HEK293 (cell line): ENCODE measurements around the gene C14orf119.

Source experiments
- CTCF ChIA-PET: fragments of 350-600 bp; formaldehyde crosslinking; extraction: SDS; loops from one replicate; lab custom pipeline; 2021; ENCODE audit warnings: antibody characterized with exemption; lab: Yijun Ruan, JAX
- POLR2A ChIA-PET: fragments of 300-600 bp; formaldehyde crosslinking; extraction: SDS; loops from one replicate; lab custom pipeline; 2020; ENCODE audit warnings: antibody characterized with exemption, inconsistent platforms; lab: Yijun Ruan, JAX
- H3K27ac ChIP-seq: fragments of 200-500 bp; sonication (Bioruptor generic); 2 replicates; pipeline ENCODE4 v1.5.1; 2014; ENCODE audit warnings: low read depth, low read length, control low read depth, inconsistent platforms; ENCODE audit errors: extremely low read depth
- H3K36me3 ChIP-seq, 2 experiments: fragments of 200-500 bp in 1 of 2; sonication (Bioruptor generic) in 1 of 2; 1 replicate in 1 of 2; 2 replicates in 1 of 2; pipeline ENCODE4 v1.5.1; 2014 to 2017; ENCODE audit warnings: inconsistent platforms in 2 of 2, low read length in 2 of 2; ENCODE audit not compliant: control insufficient read depth in 2 of 2, insufficient read depth in 1 of 2
- H3K4me1 ChIP-seq: fragments of 200-500 bp; sonication (Bioruptor generic); 2 replicates; pipeline ENCODE4 v1.5.1; 2014; ENCODE audit warnings: mild to moderate bottlenecking, low read length, inconsistent platforms; ENCODE audit not compliant: control insufficient read depth, insufficient read depth
- H3K4me3 ChIP-seq: 2 replicates; pipeline ENCODE4 v1.5.1; 2011; ENCODE audit warnings: low read depth, mild to moderate bottlenecking, control low read depth, low read length, moderate library complexity
- H3K9me3 ChIP-seq: fragments of 200-500 bp; sonication (Bioruptor generic); 2 replicates; pipeline ENCODE4 v1.5.1; 2014; ENCODE audit warnings: low read depth, low read length, inconsistent platforms; ENCODE audit not compliant: control insufficient read depth, insufficient read depth
- BCL11B ChIP-seq: fragments of 450-650 bp; formaldehyde crosslinking; IDR thresholded peaks from 2 replicates; pipeline ENCODE4 v1.5.1; 2016; ENCODE audit warnings: low read depth, missing biosample characterization, missing genetic modification characterization
- KLF8 ChIP-seq: fragments of 450-650 bp; formaldehyde crosslinking; IDR thresholded peaks from 2 replicates; pipeline ENCODE4 v1.5.1; 2016; ENCODE audit warnings: missing biosample characterization, missing genetic modification characterization
- PATZ1 ChIP-seq: fragments of 450-650 bp; formaldehyde crosslinking; IDR thresholded peaks from 2 replicates; pipeline ENCODE4 v1.5.1; 2016; ENCODE audit warnings: missing biosample characterization, missing genetic modification characterization
- PRDM4 ChIP-seq: fragments of 450-650 bp; formaldehyde crosslinking; IDR thresholded peaks from 2 replicates; pipeline ENCODE4 v1.5.1; 2017; ENCODE audit warnings: missing biosample characterization, missing genetic modification characterization
- SALL2 ChIP-seq: fragments of 450-650 bp; formaldehyde crosslinking; IDR thresholded peaks from 2 replicates; pipeline ENCODE4 v1.5.0; 2017; ENCODE audit warnings: missing biosample characterization, mild to moderate bottlenecking, missing genetic modification characterization, borderline replicate concordance
- TRIM28 ChIP-seq: IDR thresholded peaks from 2 replicates; pipeline ENCODE4 v1.6.1; 2011; ENCODE audit warnings: low read length, control low read depth, borderline replicate concordance
- ZNF132 ChIP-seq: fragments of 450-650 bp; formaldehyde crosslinking; IDR thresholded peaks from 2 replicates; pipeline ENCODE4 v1.5.1; 2017; ENCODE audit warnings: missing biosample characterization, missing genetic modification characterization, borderline replicate concordance
- ZNF155 ChIP-seq: fragments of 450-650 bp; formaldehyde crosslinking; IDR thresholded peaks from 2 replicates; pipeline ENCODE4 v1.5.1; 2016; ENCODE audit warnings: missing biosample characterization, missing genetic modification characterization
- ZNF2 ChIP-seq: fragments of 450-650 bp; formaldehyde crosslinking; IDR thresholded peaks from 2 replicates; pipeline ENCODE4 v1.5.1; 2016; ENCODE audit warnings: missing biosample characterization, missing genetic modification characterization
- ZNF248 ChIP-seq: fragments of 450-650 bp; formaldehyde crosslinking; IDR thresholded peaks from 2 replicates; pipeline ENCODE4 v1.5.1; 2017; ENCODE audit warnings: missing biosample characterization, missing genetic modification characterization
- ZNF274 ChIP-seq, 2 experiments: fragments of 200-500 bp in 1 of 2; fragments of 450-650 bp in 1 of 2; sonication (Bioruptor generic) in 1 of 2; formaldehyde crosslinking in 1 of 2; IDR thresholded peaks; 2 replicates each; pipeline versions ENCODE4 v1.5.1 to v1.6.1; 2014 to 2016; ENCODE audit warnings: borderline replicate concordance in 1 of 2, inconsistent platforms in 1 of 2, low read length in 1 of 2, missing biosample characterization in 1 of 2, missing genetic modification characterization in 1 of 2
- ZNF280C ChIP-seq: fragments of 450-650 bp; formaldehyde crosslinking; IDR thresholded peaks from 2 replicates; pipeline ENCODE4 v1.5.1; 2016; ENCODE audit warnings: missing biosample characterization, missing genetic modification characterization
- ZNF292 ChIP-seq: fragments of 450-650 bp; formaldehyde crosslinking; IDR thresholded peaks from 2 replicates; pipeline ENCODE4 v1.5.1; 2016; ENCODE audit warnings: low read depth, missing biosample characterization, missing genetic modification characterization, borderline replicate concordance
- ZNF324 ChIP-seq: fragments of 450-650 bp; formaldehyde crosslinking; IDR thresholded peaks from 2 replicates; pipeline ENCODE4 v1.5.1; 2016; ENCODE audit warnings: missing biosample characterization, missing genetic modification characterization
- ZNF398 ChIP-seq: fragments of 450-650 bp; formaldehyde crosslinking; IDR thresholded peaks from 2 replicates; pipeline ENCODE4 v1.5.1; 2017; ENCODE audit warnings: missing biosample characterization, missing genetic modification characterization
- ZNF449 ChIP-seq: fragments of 450-650 bp; formaldehyde crosslinking; IDR thresholded peaks from 2 replicates; pipeline ENCODE4 v1.5.1; 2017; ENCODE audit warnings: missing biosample characterization, mild to moderate bottlenecking, missing genetic modification characterization, moderate library complexity
- ZNF544 ChIP-seq: fragments of 450-650 bp; formaldehyde crosslinking; IDR thresholded peaks from 2 replicates; pipeline ENCODE4 v1.5.0; 2017; ENCODE audit warnings: missing biosample characterization, missing genetic modification characterization
- ZNF558 ChIP-seq: fragments of 450-650 bp; formaldehyde crosslinking; IDR thresholded peaks from 2 replicates; pipeline ENCODE4 v1.5.1; 2016; ENCODE audit warnings: missing biosample characterization, missing genetic modification characterization
- ZNF596 ChIP-seq: fragments of 450-650 bp; IDR thresholded peaks from 2 replicates; pipeline ENCODE4 v1.5.0; 2018; ENCODE audit warnings: missing biosample characterization, mild to moderate bottlenecking, missing genetic modification characterization, moderate library complexity
- ZNF677 ChIP-seq: fragments of 450-650 bp; IDR thresholded peaks from 2 replicates; pipeline ENCODE4 v1.5.0; 2018; ENCODE audit warnings: missing biosample characterization, mild to moderate bottlenecking, missing genetic modification characterization, moderate library complexity
- ZNF76 ChIP-seq: fragments of 450-650 bp; formaldehyde crosslinking; IDR thresholded peaks from 2 replicates; pipeline ENCODE4; 2016; ENCODE audit warnings: low read depth, missing biosample characterization, missing genetic modification characterization, borderline replicate concordance
- ZNF792 ChIP-seq: fragments of 450-650 bp; formaldehyde crosslinking; IDR thresholded peaks from 2 replicates; pipeline ENCODE4 v1.5.1; 2016; ENCODE audit warnings: missing biosample characterization, missing genetic modification characterization
- ZSCAN16 ChIP-seq: fragments of 450-650 bp; formaldehyde crosslinking; IDR thresholded peaks from 2 replicates; pipeline ENCODE4 v1.5.1; 2016; ENCODE audit warnings: missing biosample characterization, missing genetic modification characterization
- ZXDB ChIP-seq: fragments of 450-650 bp; formaldehyde crosslinking; IDR thresholded peaks from 2 replicates; pipeline ENCODE4 v1.5.1; 2016; ENCODE audit warnings: missing biosample characterization, missing genetic modification characterization

Gene C14orf119

GRCh38 chr14:23057757-23058653, 37.3 kb upstream of the C14orf119 start:
- CTCF ChIA-PET = interaction anchor here (0.6 to 16.2 kb wide), 29 partner anchors 9 to 735 kb away, joined by 3 to 469 read pairs (median 4); partner anchors contain the start of genes AJUBA, CIROP and HAUS4
- Histone ChIP-seq H3K4me3 (peak overlapping the region; percentile 65), H3K27ac (peak overlapping the region; percentile 73), H3K9me3 (no peaks in the 10 kb centered on the region), H3K36me3 (peaks cover 26 to 64% of the 10 kb centered on the region in 2 experiments), H3K4me1 (peaks cover 4% of the 10 kb centered on the region; the same call in 1 of the 2 replicates)
- POLR2A ChIA-PET = interaction anchor here (0.6 to 2.9 kb wide), 19 partner anchors 8 to 128 kb away, joined by 3 to 33 read pairs (median 9); partner anchors contain the start of genes ACIN1, AJUBA, C14orf119 and HAUS4
- TF ChIP-seq PATZ1 (tag by site-specific recombination) (peak; percentile 76; the same call in 1 of the 2 replicates), ZNF274 (IDR thresholded peaks at IDR 0.05; ENCODE audit: low read length) (no peak), ZNF274 (tag by site-specific recombination; IDR thresholded peaks at IDR 0.05; ENCODE audit: borderline replicate concordance) (no peak), ZSCAN16 (tag by site-specific recombination) (no peak), ZNF544 (tag by site-specific recombination) (no peak), KLF8 (tag by site-specific recombination) (peak; percentile 79), BCL11B (tag by site-specific recombination) (peak; percentile 59; the same call in 1 of the 2 replicates), ZNF449 (tag by site-specific recombination) (peak; percentile 57; the same call in 1 of the 2 replicates), ZNF324 (tag by site-specific recombination) (peak; percentile 82), ZNF398 (tag by site-specific recombination) (peak; percentile 48), ZNF558 (tag by site-specific recombination) (no peak), ZNF2 (tag by site-specific recombination) (peak; percentile 96), ZNF292 (tag by site-specific recombination) (no peak), ZNF792 (tag by site-specific recombination) (no peak), ZNF132 (tag by site-specific recombination) (no peak), TRIM28 (peak; percentile 35; the same call in 1 of the 2 replicates), ZXDB (peak; percentile 92), SALL2 (no peak), ZNF248 (tag by site-specific recombination) (no peak), ZNF155 (tag by site-specific recombination) (no peak), ZNF76 (tag by site-specific recombination) (peak; percentile 63; the same call in 1 of the 2 replicates), ZNF596 (tag by site-specific recombination) (0 out of 2 replicates have a peak, but pooled peaks have one; percentile 16), ZNF280C (no peak), ZNF677 (no peak), PRDM4 (tag by site-specific recombination) (no peak)
